Astrocyte (in vitro differentiated cells and primary cell): ENCODE measurements around the gene PLEKHM2.

Experiments used
- EZH2 ChIP-seq: IDR thresholded peaks from 2 replicates; pipeline ENCODE4 v1.6.1; 2012; ENCODE audit warnings: mild to moderate bottlenecking, low read length, inconsistent platforms; ENCODE audit not compliant: insufficient read depth
- TF ChIP-seq, protein P1 (sequence below): IDR thresholded peaks from 2 replicates; pipeline ENCODE4 v1.5.1; 2011; ENCODE audit warnings: low read depth, mild to moderate bottlenecking, inconsistent platforms, low read length, moderate library complexity; ENCODE audit not compliant: insufficient read depth

DNA sequence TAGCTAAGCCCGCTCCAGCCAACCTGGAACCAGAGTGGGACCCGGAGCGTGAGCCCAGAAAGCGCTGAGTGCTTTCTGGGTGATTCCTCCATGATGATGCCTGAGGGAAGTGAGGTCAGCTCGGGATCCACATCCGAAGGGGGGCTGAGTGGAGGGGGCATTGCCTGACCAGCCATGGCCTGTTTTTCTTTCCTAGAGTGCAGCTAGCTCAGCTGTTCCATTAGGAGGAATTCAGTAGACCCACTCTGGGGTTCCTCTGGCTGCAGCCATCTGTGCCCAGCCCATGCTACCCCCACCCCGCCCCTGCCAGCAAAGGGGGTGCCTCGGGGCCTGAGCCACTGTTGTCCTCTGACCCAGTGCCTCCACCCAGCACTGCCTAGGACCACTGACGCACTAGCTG, 42.4 kb downstream of the PLEKHM2 start:
- TF ChIP-seq, protein P1, sequence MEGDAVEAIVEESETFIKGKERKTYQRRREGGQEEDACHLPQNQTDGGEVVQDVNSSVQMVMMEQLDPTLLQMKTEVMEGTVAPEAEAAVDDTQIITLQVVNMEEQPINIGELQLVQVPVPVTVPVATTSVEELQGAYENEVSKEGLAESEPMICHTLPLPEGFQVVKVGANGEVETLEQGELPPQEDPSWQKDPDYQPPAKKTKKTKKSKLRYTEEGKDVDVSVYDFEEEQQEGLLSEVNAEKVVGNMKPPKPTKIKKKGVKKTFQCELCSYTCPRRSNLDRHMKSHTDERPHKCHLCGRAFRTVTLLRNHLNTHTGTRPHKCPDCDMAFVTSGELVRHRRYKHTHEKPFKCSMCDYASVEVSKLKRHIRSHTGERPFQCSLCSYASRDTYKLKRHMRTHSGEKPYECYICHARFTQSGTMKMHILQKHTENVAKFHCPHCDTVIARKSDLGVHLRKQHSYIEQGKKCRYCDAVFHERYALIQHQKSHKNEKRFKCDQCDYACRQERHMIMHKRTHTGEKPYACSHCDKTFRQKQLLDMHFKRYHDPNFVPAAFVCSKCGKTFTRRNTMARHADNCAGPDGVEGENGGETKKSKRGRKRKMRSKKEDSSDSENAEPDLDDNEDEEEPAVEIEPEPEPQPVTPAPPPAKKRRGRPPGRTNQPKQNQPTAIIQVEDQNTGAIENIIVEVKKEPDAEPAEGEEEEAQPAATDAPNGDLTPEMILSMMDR, result no peak
- TF ChIP-seq EZH2, result no peak
